IMR-90 (cell line): ENCODE data around the gene TMEM181. TPM values are rescaled to one million over a fixed set of nuclear protein-coding genes. Genes with fewer than 3 reads are reported as not detected.
"Not testable (repeated sequence)": the region's sequence is repeated elsewhere in the genome, so short reads cannot be mapped to it uniquely, and the experiment has no call there.

ENCODE experiments used
- ATAC-seq: fragments of 200-7000 bp; cut with Tn5 transposase; 2 replicates; pipeline ENCODE4 v1.9.1; 2020; ENCODE audit warnings: low read depth, mild to moderate bottlenecking, moderate library complexity
- BruUV-seq: library from RNA; stranded (reverse); fragments of 400-500 nt; replicated peaks from 2 replicates; lab custom pipeline; 2021; lab: Mats Ljungman, UMichigan
- CTCF ChIA-PET: fragments of 300-600 bp; formaldehyde crosslinking; extraction: SDS; loops from one replicate; lab custom pipeline; 2021; ENCODE audit warnings: antibody characterized with exemption; lab: Yijun Ruan, JAX
- POLR2A ChIA-PET: fragments of 300-600 bp; sonication (Branson Sonifier 250); formaldehyde crosslinking; loops from one replicate; lab custom pipeline; 2022; ENCODE audit warnings: antibody characterized with exemption; ENCODE audit not compliant: unreplicated experiment; lab: Charles Lee
- DNase-seq: peaks from one replicate; pipeline ENCODE4 v3.0.0; 2013
- H2AFZ ChIP-seq: replicated peaks from 2 replicates; pipeline ENCODE3; 2013; ENCODE audit warnings: low read length, mild to moderate bottlenecking; ENCODE audit not compliant: poor library complexity
- H2AK5ac ChIP-seq: 2 replicates; pipeline ENCODE4 v1.6.1; 2013; ENCODE audit warnings: low read depth, low read length, inconsistent platforms
- H2AK9ac ChIP-seq: replicated peaks from 2 replicates; pipeline ENCODE3; 2013; ENCODE audit warnings: mild to moderate bottlenecking, low read depth, low read length, moderate library complexity; ENCODE audit not compliant: poor library complexity
- H2BK120ac ChIP-seq: 2 replicates; pipeline ENCODE4 v1.6.1; 2013; ENCODE audit warnings: low read depth, low read length, inconsistent platforms
- H2BK15ac ChIP-seq: 3 replicates; pipeline ENCODE4 v1.6.1; 2013; ENCODE audit warnings: low read depth, low read length, inconsistent platforms
- H2BK20ac ChIP-seq: 2 replicates; pipeline ENCODE4 v1.6.1; 2013; ENCODE audit warnings: low read depth, mild to moderate bottlenecking, inconsistent platforms, low read length, moderate library complexity
- H2BK5ac ChIP-seq: 2 replicates; pipeline ENCODE4 v1.6.1; 2013; ENCODE audit warnings: mild to moderate bottlenecking, low read depth, low read length, inconsistent platforms; ENCODE audit not compliant: poor library complexity, severe bottlenecking
- H3K14ac ChIP-seq: replicated peaks from 2 replicates; pipeline ENCODE4 v1.6.1; 2013; ENCODE audit warnings: low read depth, low read length, inconsistent platforms
- H3K18ac ChIP-seq: 2 replicates; pipeline ENCODE4 v1.6.1; 2013; ENCODE audit warnings: low read depth, low read length, control low read depth
- H3K23ac ChIP-seq: 2 replicates; pipeline ENCODE4 v1.6.1; 2013; ENCODE audit warnings: low read depth, low read length, inconsistent platforms
- H3K27ac ChIP-seq: 2 replicates; pipeline ENCODE4 v1.5.1; 2013; ENCODE audit warnings: mild to moderate bottlenecking, control low read depth, low read length; ENCODE audit not compliant: insufficient read depth
- H3K27me3 ChIP-seq: 2 replicates; pipeline ENCODE4 v1.6.1; 2013; ENCODE audit warnings: low read length; ENCODE audit not compliant: control insufficient read depth, insufficient read depth
- H3K36me3 ChIP-seq: 2 replicates; pipeline ENCODE4 v1.6.1; 2013; ENCODE audit warnings: low read length, mixed read lengths; ENCODE audit not compliant: control insufficient read depth, insufficient read depth
- H3K4ac ChIP-seq: 2 replicates; pipeline ENCODE4 v1.6.1; 2013; ENCODE audit warnings: low read depth, low read length, inconsistent platforms
- H3K4me1 ChIP-seq: 2 replicates; pipeline ENCODE4 v1.6.1; 2013; ENCODE audit warnings: low read length, mixed read lengths; ENCODE audit not compliant: control insufficient read depth, insufficient read depth
- H3K4me2 ChIP-seq: 2 replicates; pipeline ENCODE4 v1.6.1; 2013; ENCODE audit warnings: low read depth, mild to moderate bottlenecking, control low read depth, low read length, moderate library complexity
- H3K4me3 ChIP-seq: 2 replicates; pipeline ENCODE4 v1.5.1; 2013; ENCODE audit warnings: low read depth, mild to moderate bottlenecking, control low read depth, low read length, moderate library complexity; ENCODE audit not compliant: insufficient read depth
- H3K56ac ChIP-seq: 2 replicates; pipeline ENCODE4 v1.6.1; 2013; ENCODE audit warnings: low read length, inconsistent platforms; ENCODE audit not compliant: insufficient read depth; ENCODE audit errors: extremely low read depth
- H3K79me1 ChIP-seq, 2 experiments: 2 replicates each; pipeline ENCODE4 v1.6.1; 2013; ENCODE audit warnings: low read length in 2 of 2, inconsistent platforms in 1 of 2, low read depth in 1 of 2
- H3K9ac ChIP-seq: 2 replicates; pipeline ENCODE4 v1.6.1; 2013; ENCODE audit warnings: low read depth, low read length, control low read depth
- H3K9me1 ChIP-seq: 2 replicates; pipeline ENCODE4 v1.6.1; 2013; ENCODE audit warnings: low read length, inconsistent platforms; ENCODE audit not compliant: insufficient read depth
- H3K9me3 ChIP-seq: 2 replicates; pipeline ENCODE4 v1.6.1; 2013; ENCODE audit warnings: low read length; ENCODE audit not compliant: control insufficient read depth, insufficient read depth
- H4K20me1 ChIP-seq: 2 replicates; pipeline ENCODE4 v1.6.1; 2013; ENCODE audit warnings: low read length, inconsistent platforms; ENCODE audit not compliant: insufficient read depth
- H4K5ac ChIP-seq: 2 replicates; pipeline ENCODE4 v1.6.1; 2013; ENCODE audit warnings: mild to moderate bottlenecking, low read depth, low read length, control low read depth
- H4K8ac ChIP-seq, 2 experiments: 2 replicates each; pipeline ENCODE4 v1.6.1; 2013; ENCODE audit warnings: low read depth in 2 of 2, low read length in 2 of 2, control low read depth in 1 of 2, inconsistent platforms in 1 of 2
- H4K91ac ChIP-seq: 2 replicates; pipeline ENCODE4 v1.6.1; 2013; ENCODE audit warnings: low read depth, low read length, inconsistent platforms; ENCODE audit not compliant: insufficient read depth
- ELK1 ChIP-seq: fragments of 150-350 bp; IDR thresholded peaks from 2 replicates; pipeline ENCODE4 v1.6.1; 2016; ENCODE audit warnings: low read depth, mild to moderate bottlenecking, low read length, moderate library complexity, borderline replicate concordance
- MAFK ChIP-seq: IDR thresholded peaks from 2 replicates; pipeline ENCODE4 v1.6.1; 2012; ENCODE audit warnings: low read depth, low read length, improper control_type of control experiment
- MXI1 ChIP-seq: IDR thresholded peaks from 2 replicates; pipeline ENCODE4 v1.6.1; 2012; ENCODE audit warnings: low read depth, mild to moderate bottlenecking, low read length, moderate library complexity, borderline replicate concordance
- RFX5 ChIP-seq: IDR thresholded peaks from 2 replicates; pipeline ENCODE4 v1.8.0; 2012; ENCODE audit warnings: low read depth, mild to moderate bottlenecking, low read length, moderate library complexity
- WGBS, 2 experiments: methylation state at CpG; one replicate each; pipeline versions ENCODE4 v1.1.5 to v1.1.7; 2013; ENCODE audit warnings: missing lambda C conversion rate in 2 of 2; ENCODE audit not compliant: insufficient read length in 1 of 2; ENCODE audit errors: extremely low coverage in 2 of 2; 5-methylcytosine and 5-hydroxymethylcytosine counted together
- dilution Hi-C: fragments of 300-500 bp; cut with HindIII; formaldehyde crosslinking; loops from one replicate; pipeline ENCODE4 v1.14.3; 2018; ENCODE audit warnings: low sequenced_read_pairs; ENCODE audit not compliant: unreplicated experiment
- in situ Hi-C: fragments of 300-500 bp; cut with MboI; formaldehyde crosslinking; loops from 3 replicates; pipeline ENCODE4 v1.14.3; 2019; ENCODE audit warnings: low sequenced_read_pairs, inconsistent platforms, mixed read lengths
- intact Hi-C: fragments of 100-400 bp; cut with micrococcal nuclease; formaldehyde crosslinking; loops from 2 replicates; pipeline ENCODE4 v1.10.0; 2022
- polyA plus RNA-seq, 3 experiments: library from polyadenylated mRNA; depleted of rRNA; stranded (reverse); fragments of >200 nt; gene quantifications; 2 replicates each; pipeline ENCODE4 v1.2.3, GENCODE V29; 2012; ENCODE audit warnings: low replicate concordance in 1 of 3
- total RNA-seq: library from RNA; depleted of rRNA; stranded (reverse); fragments of >200 nt; gene quantifications from 2 replicates; pipeline ENCODE4 v1.2.3, GENCODE V29; 2012

The TMEM181 gene
- total and polyA plus RNA-seq, 2 of the 4 experiments (the other 2 are of a cell fraction): 22.8 to 27.8 TPM

- intact Hi-C loops: no loop called here
- no peaks in the 10 kb centered on the region for H3K9me1 ChIP-seq
- H3K4me2 ChIP-seq: no peak overlapping the region
- H3K56ac ChIP-seq: no peak overlapping the region
- H3K9me3 ChIP-seq: no peaks in the 10 kb centered on the region
- no peak overlapping the region for H2AFZ ChIP-seq
- no peak overlapping the region for H3K18ac ChIP-seq
- H4K91ac ChIP-seq: no peak overlapping the region
- H2BK20ac ChIP-seq: no peak overlapping the region
- no peak overlapping the region for H2BK5ac ChIP-seq
- in situ Hi-C loops: no loop called here
- TF ChIP-seq MXI1: no peak
- TF ChIP-seq MAFK: no peak
- TF ChIP-seq ELK1: no peak
- no peak for TF ChIP-seq RFX5
- CTCF ChIA-PET: interaction anchor here (0.6 kb wide), 1 partner anchor 68 kb away, joined by 3 read pairs; no protein-coding TSS in a partner anchor
- no peak overlapping the region for H3K4me3 ChIP-seq
- H3K4me1 ChIP-seq: no peaks in the 10 kb centered on the region; the same call in none of the 2 replicates
- H3K14ac ChIP-seq: no peak overlapping the region
- DNase-seq: no peak
- no peaks in the 10 kb centered on the region for H3K36me3 ChIP-seq
- dilution Hi-C loops: no loop called here
- no peak overlapping the region for H3K23ac ChIP-seq
- no peak overlapping the region for H2BK120ac ChIP-seq
- peaks cover 0 to 7% of the 10 kb centered on the region in 2 experiments; a peak in 3 of 4 replicates for H3K79me1 ChIP-seq
- no peak overlapping the region for H3K27ac ChIP-seq
- no peak overlapping the region for H2BK15ac ChIP-seq
- H4K20me1 ChIP-seq: peaks cover 3% of the 10 kb centered on the region; the same call in 1 of the 2 replicates
- no peak overlapping the region for H2AK5ac ChIP-seq
- WGBS, 2 experiments: no CpG with 5 or more reads among the region's 7 CpGs
- BruUV-seq: no TSS peak
- no peak overlapping the region for H3K4ac ChIP-seq
- H4K8ac ChIP-seq: no peak overlapping the region
- no peak for ATAC-seq
- H2AK9ac ChIP-seq: no peak overlapping the region
- H4K5ac ChIP-seq: no peak overlapping the region
- H3K27me3 ChIP-seq: no peaks in the 10 kb centered on the region
- POLR2A ChIA-PET: no interaction called here
- no peak overlapping the region for H3K9ac ChIP-seq
These were observed 3.8 kb upstream of the TMEM181 start for GRCh38 chr6:158556113-158556512.

- H3K14ac ChIP-seq, H3K27ac ChIP-seq, H3K9me3 ChIP-seq, H3K36me3 ChIP-seq, H3K23ac ChIP-seq, dilution Hi-C loops, H3K9me1 ChIP-seq, H4K91ac ChIP-seq, H3K4me2 ChIP-seq, H2BK5ac ChIP-seq, H2BK120ac ChIP-seq, H4K5ac ChIP-seq, H2AFZ ChIP-seq, H2AK9ac ChIP-seq, H2BK20ac ChIP-seq, in situ Hi-C loops, DNase-seq, H3K18ac ChIP-seq, H3K56ac ChIP-seq, POLR2A ChIA-PET, H3K27me3 ChIP-seq, H3K4me1 ChIP-seq, CTCF ChIA-PET, H3K9ac ChIP-seq, H3K4ac ChIP-seq, H3K4me3 ChIP-seq, intact Hi-C loops, BruUV-seq, ATAC-seq, H2BK15ac ChIP-seq, H2AK5ac ChIP-seq, H4K8ac ChIP-seq: not testable (repeated sequence)
- Histone ChIP-seq H3K79me1 (peaks cover 0 to 17% of the 10 kb centered on the region in 2 experiments; a peak in 3 of 4 replicates), H4K20me1 (peaks cover 13% of the 10 kb centered on the region)
- WGBS, 2 experiments: no CpG with 5 or more reads among the region's 3 CpGs
These were observed 2.8 kb upstream of the TMEM181 start for GRCh38 chr6:158557110-158557509.
